GM12878 (cell line): ENCODE data around the gene KCNQ1OT1.

Source experiments
- ATF2 ChIP-seq: IDR thresholded peaks from 2 replicates; pipeline ENCODE4 v1.6.1; 2012; ENCODE audit warnings: low read length, inconsistent platforms
- CTCF ChIP-seq, 3 experiments: IDR thresholded peaks in 2 of 3; conservative IDR thresholded peaks in 1 of 3; 2 replicates each; pipeline ENCODE4 v1.5.1; 2011; ENCODE audit warnings: low read depth in 3 of 3, low read length in 3 of 3, mild to moderate bottlenecking in 3 of 3, control low read depth in 2 of 3, moderate library complexity in 2 of 3, inconsistent platforms in 1 of 3, mixed read lengths in 1 of 3; ENCODE audit not compliant: control insufficient read depth in 2 of 3, insufficient read depth in 1 of 3; ENCODE audit errors: extremely low read depth in 1 of 3
- DPF2 ChIP-seq: fragments of 450-650 bp; IDR thresholded peaks from 2 replicates; pipeline ENCODE4 v1.6.1; 2017; ENCODE audit warnings: mild to moderate bottlenecking
- EED ChIP-seq: sonication (generic); IDR thresholded peaks from 2 replicates; pipeline ENCODE4 v1.6.1; 2016; ENCODE audit warnings: antibody characterized with exemption, low read depth
- FOXK2 ChIP-seq: fragments of 450-650 bp; IDR thresholded peaks from 2 replicates; pipeline ENCODE4 v1.6.1; 2017; ENCODE audit warnings: mild to moderate bottlenecking, moderate library complexity
- NR2C2 ChIP-seq: IDR thresholded peaks from 2 replicates; pipeline ENCODE4 v1.6.1; 2011; ENCODE audit warnings: borderline replicate concordance, low read depth; ENCODE audit not compliant: control insufficient read depth, insufficient read length
- POLR2A ChIP-seq: IDR thresholded peaks from 2 replicates; pipeline ENCODE4 v1.6.1; 2011; ENCODE audit warnings: low read depth, mild to moderate bottlenecking, low read length
- POLR2AphosphoS5 ChIP-seq: IDR thresholded peaks from 2 replicates; pipeline ENCODE4 v1.6.1; 2011; ENCODE audit warnings: mild to moderate bottlenecking, low read length, inconsistent platforms
- SPI1 ChIP-seq: IDR thresholded peaks from 2 replicates; pipeline ENCODE4 v1.6.1; 2011; ENCODE audit warnings: low read depth, mild to moderate bottlenecking, low read length, moderate library complexity, borderline replicate concordance; ENCODE audit not compliant: insufficient read depth
- SUZ12 ChIP-seq: fragments of 200-600 bp; sonication (generic); IDR thresholded peaks from one replicate; pipeline ENCODE4 v1.6.1; 2018; ENCODE audit warnings: antibody characterized with exemption, mild to moderate bottlenecking; ENCODE audit not compliant: unreplicated experiment
- TBL1XR1 ChIP-seq: IDR thresholded peaks from 2 replicates; pipeline ENCODE4 v1.6.1; 2012; ENCODE audit warnings: low read depth, low read length, improper control_type of control experiment
- TCF12 ChIP-seq: IDR thresholded peaks from 2 replicates; pipeline ENCODE4 v1.6.1; 2011; ENCODE audit warnings: low read depth, mild to moderate bottlenecking, low read length
- YBX1 ChIP-seq: fragments of 450-650 bp; IDR thresholded peaks from 2 replicates; pipeline ENCODE4 v1.6.1; 2016; ENCODE audit warnings: antibody characterized with exemption

- TF ChIP-seq POLR2A (no peak), ATF2 (no peak), TCF12 (no peak), CTCF (IDR thresholded peaks at IDR 0.05 in 2 of 3, conservative IDR thresholded peaks at IDR 0.05 in 1 of 3; ENCODE audit: control insufficient read depth in 2 of 3, extremely low read depth in 1 of 3, insufficient read depth in 1 of 3, low read depth in 3 of 3, low read length in 3 of 3) (no peak), POLR2AphosphoS5 (no peak), YBX1 (no peak), SPI1 (no peak), FOXK2 (no peak), SUZ12 (no peak), DPF2 (no peak), EED (no peak), TBL1XR1 (no peak), NR2C2 (no peak)
Observed at GRCh38 chr11:2711161-2711560, 11.4 kb upstream of the KCNQ1OT1 start.
